Activated CD8-positive, alpha-beta T cell treated with anti-CD3 and anti-CD28 coated beads for 36 hours (primary cell): Measurements from ENCODE around the gene KHNYN. TPM values are rescaled to one million over a fixed set of nuclear protein-coding genes. Genes with fewer than 3 reads are reported as not detected.
A peak's percentile ranks its signal among the peaks of the same experiment; 100 is the strongest.

Source experiments
- ATAC-seq: fragments of 200-7000 bp; cut with Tn5 transposase; one replicate; pipeline ENCODE4 v1.10.0; 2021; ENCODE audit warnings: mild to moderate bottlenecking, moderate library complexity
- CTCF ChIA-PET: fragments of 350-600 bp; sonication (Branson Sonifier 250); formaldehyde crosslinking; loops from one replicate; lab custom pipeline; 2021; ENCODE audit warnings: antibody characterized with exemption; lab: Charles Lee
- POLR2A ChIA-PET: fragments of 350-600 bp; sonication (Branson Sonifier 250); formaldehyde crosslinking; loops from one replicate; lab custom pipeline; 2021; ENCODE audit warnings: antibody characterized with exemption; lab: Charles Lee
- DNase-seq: peaks from one replicate; pipeline ENCODE4 v3.0.0-alpha.2; 2020
- H3K27ac Mint-ChIP-seq: one replicate; pipeline ENCODE4 v1.8.0; 2021; ENCODE audit warnings: mild to moderate bottlenecking, mixed read lengths
- H3K27me3 Mint-ChIP-seq: one replicate; pipeline ENCODE4 v1.8.0; 2021; ENCODE audit warnings: mixed read lengths
- H3K36me3 Mint-ChIP-seq: one replicate; pipeline ENCODE4 v1.8.0; 2021; ENCODE audit warnings: low read depth, mixed read lengths
- H3K4me1 Mint-ChIP-seq: one replicate; pipeline ENCODE4 v1.8.0; 2021; ENCODE audit warnings: low read depth, mixed read lengths
- H3K4me3 Mint-ChIP-seq: one replicate; pipeline ENCODE4 v1.8.0; 2021; ENCODE audit warnings: mild to moderate bottlenecking, moderate library complexity, mixed read lengths
- H3K9me3 Mint-ChIP-seq: one replicate; pipeline ENCODE4 v1.8.0; 2021; ENCODE audit warnings: mixed read lengths
- CTCF ChIP-seq: fragments of 200-600 bp; IDR thresholded peaks from one replicate; pipeline ENCODE4 v1.8.0; 2022; ENCODE audit warnings: antibody characterized with exemption, mild to moderate bottlenecking
- intact Hi-C: fragments of 100-400 bp; cut with micrococcal nuclease; formaldehyde crosslinking; loops from one replicate; pipeline ENCODE4 v1.10.0; 2022
- total RNA-seq, 2 experiments: library from RNA; stranded (reverse); gene quantifications; one replicate each; pipeline ENCODE4 v1.2.3, GENCODE V29; 2021

The KHNYN gene
- total RNA-seq, 2 experiments from 2014 or later = 47.5 to 51.7 TPM

GRCh38 chr14:24439830-24440605 is 10.3 kb downstream of the KHNYN start:
- TF ChIP-seq CTCF = no peak
- DNase-seq (no peak), ATAC-seq (no peak)
- peaks cover 44% of the 10 kb centered on the region for H3K36me3 Mint-ChIP-seq
- H3K9me3 Mint-ChIP-seq = no peaks in the 10 kb centered on the region
- H3K4me3 Mint-ChIP-seq = peak overlapping the region; percentile 86
- H3K27ac Mint-ChIP-seq = peak overlapping the region; percentile 98
- H3K27me3 Mint-ChIP-seq = no peaks in the 10 kb centered on the region
- ChIA-PET CTCF (interaction anchor here (2.1 to 5.3 kb wide), 4 partner anchors 8 to 111 kb away, joined by 9 to 76 read pairs (median 34); partner anchors contain the start of genes ADCY4 and KHNYN), POLR2A (interaction anchor here (0.6 to 6.2 kb wide), 5 partner anchors 9 to 206 kb away, joined by 3 to 74 read pairs (median 5); partner anchors contain the start of genes CBLN3 and KHNYN)
- H3K4me1 Mint-ChIP-seq = peaks cover 52% of the 10 kb centered on the region
- intact Hi-C loops = loop anchor here (5.0 to 10.0 kb wide), 2 partner anchors 195 to 232 kb away; partner anchors contain the start of gene TINF2

GRCh38 chr14:24440606-24441399 is 11.0 kb downstream of the KHNYN start:
- ATAC-seq (no peak), DNase-seq (no peak)
- CTCF ChIA-PET = interaction anchor here (1.2 to 5.3 kb wide), 6 partner anchors 9 to 232 kb away, joined by 3 to 76 read pairs (median 10); partner anchors contain the start of genes ADCY4, KHNYN and TINF2
- Mint-ChIP-seq H3K4me3 (peak overlapping the region; percentile 86), H3K27me3 (no peaks in the 10 kb centered on the region), H3K36me3 (peaks cover 44% of the 10 kb centered on the region), H3K27ac (peak overlapping the region; percentile 98), H3K4me1 (peaks cover 52% of the 10 kb centered on the region), H3K9me3 (no peaks in the 10 kb centered on the region)
- POLR2A ChIA-PET = interaction anchor here (0.6 to 6.2 kb wide), 7 partner anchors 10 to 233 kb away, joined by 3 to 74 read pairs (median 5); partner anchors contain the start of genes CBLN3, KHNYN and LTB4R
- no peak for TF ChIP-seq CTCF
- intact Hi-C loops = loop anchor here (5.0 kb wide), 1 partner anchor 231 kb away; no protein-coding TSS in a partner anchor

GRCh38 chr14:24441485-24441884 is 11.7 kb downstream of the KHNYN start:
- no peaks in the 10 kb centered on the region for H3K9me3 Mint-ChIP-seq
- H3K4me1 Mint-ChIP-seq = peaks cover 50% of the 10 kb centered on the region
- intact Hi-C loops = loop anchor here (5.0 kb wide), 1 partner anchor 231 kb away; no protein-coding TSS in a partner anchor
- H3K4me3 Mint-ChIP-seq = peak overlapping the region; percentile 86
- DNase-seq (no peak), ATAC-seq (no peak)
- peaks cover 42% of the 10 kb centered on the region for H3K36me3 Mint-ChIP-seq
- ChIA-PET CTCF (interaction anchor here (1.0 to 5.3 kb wide), 9 partner anchors 10 to 232 kb away, joined by 3 to 76 read pairs (median 8); partner anchors contain the start of genes ADCY4, CIDEB, KHNYN and RIPK3), POLR2A (interaction anchor here (0.6 to 6.2 kb wide), 8 partner anchors 11 to 252 kb away, joined by 3 to 74 read pairs (median 4); partner anchors contain the start of genes CBLN3, KHNYN and LTB4R)
- no peak for TF ChIP-seq CTCF
- no peaks in the 10 kb centered on the region for H3K27me3 Mint-ChIP-seq
- H3K27ac Mint-ChIP-seq = peak overlapping the region; percentile 98

- intact Hi-C loops = loop anchor here (5.0 kb wide), 1 partner anchor 230 kb away; no protein-coding TSS in a partner anchor
- Mint-ChIP-seq H3K4me3 (peak overlapping the region; percentile 86), H3K27ac (peak overlapping the region; percentile 98), H3K27me3 (no peaks in the 10 kb centered on the region), H3K9me3 (no peaks in the 10 kb centered on the region), H3K36me3 (peaks cover 38% of the 10 kb centered on the region), H3K4me1 (peaks cover 46% of the 10 kb centered on the region)
- CTCF ChIA-PET = interaction anchor here (1.0 to 5.3 kb wide), 9 partner anchors 10 to 231 kb away, joined by 3 to 76 read pairs (median 8); partner anchors contain the start of genes ADCY4, CIDEB, KHNYN and RIPK3
- no peak for TF ChIP-seq CTCF
- POLR2A ChIA-PET = interaction anchor here (0.9 to 6.2 kb wide), 8 partner anchors 11 to 252 kb away, joined by 3 to 74 read pairs (median 4); partner anchors contain the start of genes CBLN3, KHNYN and LTB4R
- DNase-seq (no peak), ATAC-seq (no peak)
These were observed 12.1 kb downstream of the KHNYN start for GRCh38 chr14:24441904-24442239.
